Measurements from ENCODE around the gene ERC1.

The ERC1 gene

GRCh38 chr12:1218369-1218768 lies 227.3 kb downstream of the ERC1 start:
- no peak for TF ChIP-seq CTCF (conservative IDR thresholded peaks at IDR 0.05; ENCODE audit: low read depth, low read length)
- Histone ChIP-seq H3K27ac (no peak overlapping the region), H3K9ac (no peak overlapping the region), H3K36me3 (ENCODE audit: insufficient read depth) (no peaks in the 10 kb centered on the region), H3K27me3 (ENCODE audit: insufficient read depth, low read depth) (no peaks in the 10 kb centered on the region), H3K4me3 (IDR thresholded peaks at IDR 0.05; ENCODE audit: insufficient read depth, low read depth, low read length) (no peak overlapping the region), H2AFZ (ENCODE audit: low read depth) (no peak overlapping the region), H3K4me1 (ENCODE audit: low read depth, poor library complexity, severe bottlenecking) (peaks cover 7% of the 10 kb centered on the region), H3K4me2 (no peak overlapping the region), H3K79me2 (ENCODE audit: insufficient read depth, low read depth) (no peaks in the 10 kb centered on the region), H4K20me1 (ENCODE audit: insufficient read depth) (no peaks in the 10 kb centered on the region)

- no peak for TF ChIP-seq CTCF (conservative IDR thresholded peaks at IDR 0.05; ENCODE audit: low read depth, low read length)
- Histone ChIP-seq H4K20me1 (ENCODE audit: insufficient read depth) (no peaks in the 10 kb centered on the region), H3K4me3 (IDR thresholded peaks at IDR 0.05; ENCODE audit: insufficient read depth, low read depth, low read length) (no peak overlapping the region), H3K4me1 (ENCODE audit: low read depth, poor library complexity, severe bottlenecking) (peaks cover 7% of the 10 kb centered on the region), H3K27me3 (ENCODE audit: insufficient read depth, low read depth) (no peaks in the 10 kb centered on the region), H2AFZ (ENCODE audit: low read depth) (no peak overlapping the region), H3K9ac (no peak overlapping the region), H3K36me3 (ENCODE audit: insufficient read depth) (no peaks in the 10 kb centered on the region), H3K4me2 (no peak overlapping the region), H3K27ac (no peak overlapping the region), H3K79me2 (ENCODE audit: insufficient read depth, low read depth) (no peaks in the 10 kb centered on the region)
Measured at GRCh38 chr12:1220127-1221092, 229.4 kb downstream of the ERC1 start.

- Histone ChIP-seq H3K4me2 (no peak overlapping the region), H3K36me3 (ENCODE audit: insufficient read depth) (no peaks in the 10 kb centered on the region), H3K9ac (no peak overlapping the region), H3K27me3 (ENCODE audit: insufficient read depth, low read depth) (no peaks in the 10 kb centered on the region), H3K4me3 (IDR thresholded peaks at IDR 0.05; ENCODE audit: insufficient read depth, low read depth, low read length) (no peak overlapping the region), H4K20me1 (ENCODE audit: insufficient read depth) (no peaks in the 10 kb centered on the region), H2AFZ (ENCODE audit: low read depth) (no peak overlapping the region), H3K79me2 (ENCODE audit: insufficient read depth, low read depth) (no peaks in the 10 kb centered on the region), H3K27ac (no peak overlapping the region), H3K4me1 (ENCODE audit: low read depth, poor library complexity, severe bottlenecking) (peaks cover 3% of the 10 kb centered on the region)
- TF ChIP-seq CTCF (conservative IDR thresholded peaks at IDR 0.05; ENCODE audit: low read depth, low read length), result no peak
Measured at GRCh38 chr12:1222858-1223639, 232.0 kb downstream of the ERC1 start.

GRCh38 chr12:1226951-1227350 lies 235.9 kb downstream of the ERC1 start:
- H3K36me3 ChIP-seq (ENCODE audit: insufficient read depth), result no peaks in the 10 kb centered on the region
- H3K4me3 ChIP-seq (IDR thresholded peaks at IDR 0.05; ENCODE audit: insufficient read depth, low read depth, low read length), result no peak overlapping the region
- H3K4me2 ChIP-seq, result no peak overlapping the region
- H4K20me1 ChIP-seq (ENCODE audit: insufficient read depth), result no peaks in the 10 kb centered on the region
- no peaks in the 10 kb centered on the region for H3K27me3 ChIP-seq (ENCODE audit: insufficient read depth, low read depth)
- TF ChIP-seq CTCF (conservative IDR thresholded peaks at IDR 0.05; ENCODE audit: low read depth, low read length), result no peak
- H2AFZ ChIP-seq (ENCODE audit: low read depth), result no peak overlapping the region
- H3K27ac ChIP-seq, result no peak overlapping the region
- H3K4me1 ChIP-seq (ENCODE audit: low read depth, poor library complexity, severe bottlenecking), result peaks cover 3% of the 10 kb centered on the region
- no peak overlapping the region for H3K9ac ChIP-seq
- peaks cover 4% of the 10 kb centered on the region; the same call in 1 of the 2 replicates for H3K79me2 ChIP-seq (ENCODE audit: insufficient read depth, low read depth)
